Gastrocnemius medialis (tissue), 4 donors: ENCODE measurements around the gene CACNA2D3. TPM values are rescaled to one million over a fixed set of nuclear protein-coding genes. Genes with fewer than 3 reads are reported as not detected.

Source experiments
- ATAC-seq, 2 donors: fragments of 150-250 bp; one replicate each; pipeline ENCODE4 v1.9.1; 2016
- DNase-seq, 2 donors: peaks; one replicate each; pipeline ENCODE4 v3.0.0-alpha.2; 2019
- H3K27ac ChIP-seq, 4 donors: fragments of 200-600 bp; sonication (generic); 1 replicate in 1 of 4; 2 replicates in 3 of 4; pipeline ENCODE4 v1.5.1; 2016 to 2018; ENCODE audit warnings: mild to moderate bottlenecking in 2 of 4, moderate library complexity in 1 of 4
- H3K27me3 ChIP-seq, 3 donors: fragments of 200-600 bp; sonication (generic) in 2 of 3; 1 replicate in 1 of 3; 2 replicates in 2 of 3; pipeline versions ENCODE4 v1.5.1 to v1.6.0; 2016 to 2019; ENCODE audit warnings: mild to moderate bottlenecking in 1 of 3, moderate library complexity in 1 of 3
- H3K36me3 ChIP-seq, 2 donors: fragments of 200-600 bp; sonication (generic) in 1 of 2; one replicate each; pipeline ENCODE4 v1.5.1; 2017 to 2018
- H3K4me1 ChIP-seq, 2 donors: fragments of 200-600 bp; sonication (generic) in 1 of 2; one replicate each; pipeline ENCODE4 v1.5.1; 2016 to 2017; ENCODE audit warnings: mild to moderate bottlenecking in 2 of 2
- H3K4me3 ChIP-seq, 4 donors: fragments of 200-600 bp; sonication (generic) in 3 of 4; 1 replicate in 1 of 4; 2 replicates in 3 of 4; pipeline ENCODE4 v1.5.1; 2016 to 2019; ENCODE audit warnings: mild to moderate bottlenecking in 2 of 4
- H3K9me3 ChIP-seq, 3 donors: fragments of 200-600 bp; sonication (generic) in 2 of 3; 1 replicate in 1 of 3; 2 replicates in 2 of 3; pipeline ENCODE4 v1.5.1; 2016 to 2019
- POLR2A ChIP-seq, 2 donors: fragments of 450-650 bp; IDR thresholded peaks; one replicate each; pipeline ENCODE4 v1.6.1; 2017; ENCODE audit warnings: antibody characterized with exemption in 2 of 2, mild to moderate bottlenecking in 2 of 2, moderate library complexity in 2 of 2
- in situ Hi-C, 4 donors: fragments of 200-750 bp; cut with MboI; loops; one replicate each; pipeline versions ENCODE4 v1.15.0 to v1.8.0; 2017; ENCODE audit warnings: low sequenced_read_pairs in 4 of 4
- intact Hi-C: fragments of 100-400 bp; cut with DNase I; formaldehyde crosslinking; loops from one replicate; pipeline ENCODE4 v1.15.1; 2023; ENCODE audit warnings: low total_unique reads
- total RNA-seq, 4 donors: library from RNA; depleted of rRNA; stranded (reverse); fragments of >200 nt; gene quantifications; one replicate each; pipeline versions ENCODE4 v1.1.0 to v1.2.3, GENCODE V29; 2016
- TF ChIP-seq, protein P1 (sequence below), 5 experiments: fragments of 450-650 bp in 3 of 5; fragments of 200-600 bp in 2 of 5; sonication (generic) in 2 of 5; IDR thresholded peaks in 4 of 5; conservative IDR thresholded peaks in 1 of 5; 1 replicate in 4 of 5; 2 replicates in 1 of 5; pipeline ENCODE4 v1.5.1; 2016 to 2019; ENCODE audit warnings: antibody characterized with exemption in 5 of 5, mild to moderate bottlenecking in 3 of 5, moderate library complexity in 3 of 5

CACNA2D3 gene
- total RNA-seq, 4 donors from 2014 or later = 4.7 to 14.4 (median 7.1) TPM

DNA sequence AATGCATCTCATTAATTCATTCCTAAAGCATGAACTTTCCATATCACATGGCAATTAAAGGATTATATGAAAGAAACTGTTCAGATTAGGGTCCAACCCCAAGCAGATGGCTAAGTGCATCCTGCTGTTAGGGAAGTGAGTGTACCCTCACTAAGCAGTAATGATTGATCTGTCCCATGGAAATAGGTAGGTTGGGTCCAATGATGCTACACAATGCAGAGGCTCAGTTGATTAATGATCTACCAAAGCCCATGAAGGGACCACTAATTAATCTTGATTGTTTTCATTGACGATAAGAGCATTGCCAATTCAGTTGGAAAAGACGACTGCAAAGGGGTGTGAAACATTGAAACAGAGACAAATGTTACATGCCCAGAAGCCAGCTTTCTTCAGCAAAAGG is 1000.0 kb downstream of the CACNA2D3 start:
- H3K4me3 ChIP-seq = no peak overlapping the region
- intact Hi-C loops (no loop called here), in situ Hi-C loops (no loop called here)

More for the DNA sequence above, 1000.0 kb downstream of the CACNA2D3 start:
- ATAC-seq = no peak
- Histone ChIP-seq H3K36me3 (no peaks in the 10 kb centered on the region), H3K9me3 (no peaks in the 10 kb centered on the region), H3K4me1 (no peaks in the 10 kb centered on the region), H3K27me3 (peaks cover 0 to 5% (median 0%) of the 10 kb centered on the region in 3 donors), H3K27ac (no peak overlapping the region)
- TF ChIP-seq POLR2A (IDR thresholded peaks at IDR 0.05) = no peak
- TF ChIP-seq, protein P1, sequence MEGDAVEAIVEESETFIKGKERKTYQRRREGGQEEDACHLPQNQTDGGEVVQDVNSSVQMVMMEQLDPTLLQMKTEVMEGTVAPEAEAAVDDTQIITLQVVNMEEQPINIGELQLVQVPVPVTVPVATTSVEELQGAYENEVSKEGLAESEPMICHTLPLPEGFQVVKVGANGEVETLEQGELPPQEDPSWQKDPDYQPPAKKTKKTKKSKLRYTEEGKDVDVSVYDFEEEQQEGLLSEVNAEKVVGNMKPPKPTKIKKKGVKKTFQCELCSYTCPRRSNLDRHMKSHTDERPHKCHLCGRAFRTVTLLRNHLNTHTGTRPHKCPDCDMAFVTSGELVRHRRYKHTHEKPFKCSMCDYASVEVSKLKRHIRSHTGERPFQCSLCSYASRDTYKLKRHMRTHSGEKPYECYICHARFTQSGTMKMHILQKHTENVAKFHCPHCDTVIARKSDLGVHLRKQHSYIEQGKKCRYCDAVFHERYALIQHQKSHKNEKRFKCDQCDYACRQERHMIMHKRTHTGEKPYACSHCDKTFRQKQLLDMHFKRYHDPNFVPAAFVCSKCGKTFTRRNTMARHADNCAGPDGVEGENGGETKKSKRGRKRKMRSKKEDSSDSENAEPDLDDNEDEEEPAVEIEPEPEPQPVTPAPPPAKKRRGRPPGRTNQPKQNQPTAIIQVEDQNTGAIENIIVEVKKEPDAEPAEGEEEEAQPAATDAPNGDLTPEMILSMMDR (IDR thresholded peaks at IDR 0.05 in 4 of 5, conservative IDR thresholded peaks at IDR 0.05 in 1 of 5) = no peak
- no peak for DNase-seq

Other genes starting within 250 kb of the CACNA2D3 start
- 10 to 100 TPM; 13.6 to 24.9 (median 19.8) TPM for gene ACTR8, start 240.4 kb upstream of the CACNA2D3 start, total RNA-seq
- gene SELENOK, start 230.7 kb upstream of the CACNA2D3 start, total RNA-seq = 10 to 100 TPM; 73.1 to 95.4 (median 80.8) TPM